GM12878 (cell line): Measurements from ENCODE around the gene INO80C. TPM values are rescaled to one million over a fixed set of nuclear protein-coding genes. Genes with fewer than 3 reads are reported as not detected.

Experiments
- ATAC-seq: fragments of 200-7000 bp; cut with Tn5 transposase; 3 replicates; pipeline ENCODE4 v1.9.1; 2020; ENCODE audit warnings: mild to moderate bottlenecking, moderate library complexity
- BruUV-seq: library from RNA; stranded (reverse); fragments of 400-500 nt; replicated peaks from 2 replicates; lab custom pipeline; 2021; lab: Mats Ljungman, UMichigan
- CTCF ChIA-PET: fragments of 300-600 bp; sonication (Branson Sonifier 250); formaldehyde crosslinking; extraction: SDS; loops from one replicate; lab custom pipeline; 2021; ENCODE audit warnings: inconsistent platforms; lab: Yijun Ruan, JAX
- POLR2A ChIA-PET: fragments of 350-600 bp; formaldehyde crosslinking; extraction: SDS; loops from one replicate; lab custom pipeline; 2021; ENCODE audit warnings: inconsistent platforms; lab: Charles Lee
- RAD21 ChIA-PET: fragments of 300-600 bp; sonication (Branson Sonifier 250); formaldehyde crosslinking; loops from one replicate; lab custom pipeline; 2023; ENCODE audit warnings: antibody characterized with exemption; ENCODE audit not compliant: unreplicated experiment; lab: Charles Lee
- SMC1A ChIA-PET: fragments of 300-600 bp; sonication (Branson Sonifier 250); formaldehyde crosslinking; loops from one replicate; lab custom pipeline; 2023; ENCODE audit not compliant: unreplicated experiment, uncharacterized antibody; lab: Charles Lee
- DNase-seq: peaks from one replicate; pipeline ENCODE4 v3.0.0-alpha.2; 2011; ENCODE audit warnings: low read depth, low spot score
- FAIRE-seq: peaks from 3 replicates; lab custom pipeline; 2011; peaks lifted over from hg19 to GRCh38; lab: Jason Lieb, UNC
- H2AFZ ChIP-seq: 2 replicates; pipeline ENCODE4 v1.6.0; 2011; ENCODE audit warnings: low read depth, low read length, control low read depth; ENCODE audit not compliant: control insufficient read depth
- H3K27ac ChIP-seq: 2 replicates; pipeline ENCODE4 v1.5.1; 2011; ENCODE audit warnings: control low read depth; ENCODE audit not compliant: control insufficient read depth, insufficient read depth
- H3K27me3 ChIP-seq, 2 experiments: replicated peaks in 1 of 2; 2 replicates each; pipeline versions ENCODE4 v1.6.0 to v1.6.1; 2011; ENCODE audit warnings: low read length in 1 of 2; ENCODE audit not compliant: control insufficient read depth in 2 of 2, insufficient read depth in 2 of 2
- H3K36me3 ChIP-seq, 2 experiments: 2 replicates each; pipeline ENCODE4 v1.5.1; 2011; ENCODE audit warnings: low read length in 1 of 2; ENCODE audit not compliant: control insufficient read depth in 2 of 2, insufficient read depth in 2 of 2
- H3K4me1 ChIP-seq: 2 replicates; pipeline ENCODE4 v1.6.1; 2011; ENCODE audit warnings: mild to moderate bottlenecking, low read length, moderate library complexity, mixed read lengths; ENCODE audit not compliant: control insufficient read depth, insufficient read depth
- H3K4me2 ChIP-seq: 2 replicates; pipeline ENCODE4 v1.6.0; 2011; ENCODE audit warnings: control low read depth; ENCODE audit not compliant: control insufficient read depth, insufficient read depth
- H3K4me3 ChIP-seq: fragments of 200-600 bp; sonication (generic); 2 replicates; pipeline ENCODE4 v1.5.1; 2016
- H3K79me2 ChIP-seq: 2 replicates; pipeline ENCODE4 v1.6.0; 2011; ENCODE audit warnings: low read length; ENCODE audit not compliant: control insufficient read depth, insufficient read depth
- H3K9ac ChIP-seq: 2 replicates; pipeline ENCODE4 v1.8.0; 2011; ENCODE audit warnings: low read length, control low read depth, mixed read lengths; ENCODE audit not compliant: control insufficient read depth, insufficient read depth
- H3K9me3 ChIP-seq: replicated peaks from 3 replicates; pipeline ENCODE4 v1.5.1; 2011; ENCODE audit warnings: mild to moderate bottlenecking, low read length; ENCODE audit not compliant: control insufficient read depth, insufficient read depth
- H4K20me1 ChIP-seq: 2 replicates; pipeline ENCODE4 v1.6.0; 2011; ENCODE audit not compliant: control insufficient read depth, insufficient read depth
- ATF7 ChIP-seq: fragments of 450-650 bp; IDR thresholded peaks from 2 replicates; pipeline ENCODE4 v1.6.1; 2016; ENCODE audit warnings: low read depth, mild to moderate bottlenecking
- FOXK2 ChIP-seq: fragments of 450-650 bp; IDR thresholded peaks from 2 replicates; pipeline ENCODE4 v1.6.1; 2017; ENCODE audit warnings: mild to moderate bottlenecking, moderate library complexity
- FOXM1 ChIP-seq: IDR thresholded peaks from 2 replicates; pipeline ENCODE4 v1.6.1; 2012; ENCODE audit warnings: low read depth, mild to moderate bottlenecking, inconsistent platforms, low read length, moderate library complexity
- KLF5 ChIP-seq: fragments of 450-650 bp; IDR thresholded peaks from 2 replicates; pipeline ENCODE4 v1.6.1; 2014; ENCODE audit warnings: mild to moderate bottlenecking; ENCODE audit not compliant: partially characterized antibody
- MEF2A ChIP-seq: IDR thresholded peaks from 2 replicates; pipeline ENCODE4 v1.6.1; 2011; ENCODE audit warnings: low read depth, mild to moderate bottlenecking, low read length, moderate library complexity; ENCODE audit not compliant: insufficient read depth
- MYB ChIP-seq: fragments of 150-350 bp; IDR thresholded peaks from 2 replicates; pipeline ENCODE4 v1.6.1; 2014; ENCODE audit warnings: mild to moderate bottlenecking, low read depth, low read length, borderline replicate concordance
- NFXL1 ChIP-seq: fragments of 450-650 bp; IDR thresholded peaks from 2 replicates; pipeline ENCODE4 v1.6.1; 2017; ENCODE audit warnings: antibody characterized with exemption, mild to moderate bottlenecking, borderline replicate concordance
- PML ChIP-seq: IDR thresholded peaks from 2 replicates; pipeline ENCODE4 v1.6.1; 2012; ENCODE audit warnings: low read length, inconsistent platforms
- SPI1 ChIP-seq: IDR thresholded peaks from 2 replicates; pipeline ENCODE4 v1.6.1; 2011; ENCODE audit warnings: low read depth, mild to moderate bottlenecking, low read length, moderate library complexity, borderline replicate concordance; ENCODE audit not compliant: insufficient read depth
- SREBF2 ChIP-seq: IDR thresholded peaks from 2 replicates; pipeline ENCODE4 v1.6.1; 2012; ENCODE audit warnings: mild to moderate bottlenecking, low read length
- TAF1 ChIP-seq: IDR thresholded peaks from 2 replicates; pipeline ENCODE4 v1.6.1; 2011; ENCODE audit warnings: mild to moderate bottlenecking, low read depth, low read length, borderline replicate concordance
- TBL1XR1 ChIP-seq: IDR thresholded peaks from 2 replicates; pipeline ENCODE4 v1.6.1; 2012; ENCODE audit warnings: low read depth, low read length, improper control_type of control experiment
- USF2 ChIP-seq: IDR thresholded peaks from 2 replicates; pipeline ENCODE4 v1.6.1; 2011; ENCODE audit warnings: low read depth, low read length, improper control_type of control experiment, borderline replicate concordance
- YBX1 ChIP-seq: fragments of 450-650 bp; IDR thresholded peaks from 2 replicates; pipeline ENCODE4 v1.6.1; 2016; ENCODE audit warnings: antibody characterized with exemption
- ZNF24 ChIP-seq: fragments of 450-650 bp; IDR thresholded peaks from 2 replicates; pipeline ENCODE4 v1.6.1; 2017; ENCODE audit warnings: antibody characterized with exemption, mild to moderate bottlenecking
- WGBS: methylation state at CpG from one replicate; pipeline ENCODE4 v1.1.6; 2016; ENCODE audit warnings: low lambda C conversion rate; ENCODE audit not compliant: insufficient replicate concordance, insufficient coverage; ENCODE audit errors: missing lambda C conversion rate; 5-methylcytosine and 5-hydroxymethylcytosine counted together
- in situ Hi-C: fragments of 300-500 bp; cut with MboI; formaldehyde crosslinking; loops from 9 replicates; pipeline ENCODE4 v1.14.3; 2018; ENCODE audit warnings: mixed read lengths
- intact Hi-C: fragments of 100-400 bp; cut with micrococcal nuclease; formaldehyde crosslinking; loops from one replicate; pipeline ENCODE4 v1.14.2; 2022; ENCODE audit not compliant: unreplicated experiment
- polyA plus RNA-seq, 11 experiments: library from polyadenylated mRNA; depleted of rRNA in 4 of 11; unstranded in 6 of 11; stranded (reverse) in 5 of 11; fragments of >200 nt; fragmentation: Nextera tagmentation in 4 of 11; fragmentation: Illumina TruSeq in 1 of 11; extraction: Ambion mirVana in 4 of 11; extraction: Trizol in 1 of 11; gene quantifications; 1 replicate in 1 of 11; 2 replicates in 10 of 11; pipeline versions ENCODE4 v1.2.1 to v1.2.3, GENCODE V29; 2011 to 2016; ENCODE audit warnings: inconsistent platforms in 2 of 11, missing spikeins in 2 of 11, low read depth in 1 of 11
- total RNA-seq, 4 experiments: library from RNA; depleted of rRNA in 3 of 4; stranded (reverse); fragments of >200 nt in 3 of 4; fragmentation: Illumina TruSeq in 1 of 4; extraction: Trizol in 1 of 4; gene quantifications; 2 replicates each; pipeline versions ENCODE4 v1.2.1 to v1.2.3, GENCODE V29; 2013 to 2021
- TF ChIP-seq, protein P1 (sequence below): fragments of 450-650 bp; formaldehyde crosslinking; IDR thresholded peaks from 2 replicates; pipeline ENCODE4 v1.5.0; 2022; ENCODE audit warnings: mild to moderate bottlenecking, missing genetic modification characterization
- TF ChIP-seq, protein P2 (sequence below): fragments of 450-650 bp; IDR thresholded peaks from 2 replicates; pipeline ENCODE4 v1.6.1; 2017; ENCODE audit warnings: low read depth, mild to moderate bottlenecking, moderate library complexity

Gene INO80C
- total and polyA plus RNA-seq, 10 of the 15 experiments (the other 5 are each of a cell fraction or from before 2014, with no cell fraction given): 9.9 to 43.2 (median 30.1) TPM

DNA sequence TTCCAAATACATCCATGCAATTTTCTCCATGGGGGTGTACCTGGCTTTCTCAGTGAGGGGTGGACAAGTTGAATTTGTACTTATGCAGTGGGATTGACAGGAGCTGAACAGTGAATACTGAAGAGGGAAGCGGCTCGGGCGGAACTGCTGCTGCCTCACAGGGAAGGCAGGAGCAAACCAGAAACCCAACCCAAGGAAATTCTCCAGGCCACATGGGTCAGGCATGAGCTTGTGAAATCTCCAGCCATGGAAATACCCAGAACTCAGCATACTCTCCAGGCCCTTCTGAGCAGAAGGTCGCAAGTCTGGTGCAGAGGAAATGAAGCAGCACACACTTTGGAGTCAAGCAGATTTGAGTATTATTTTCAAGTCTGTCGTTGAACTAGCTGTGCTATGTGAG lies 26.5 kb upstream of the INO80C start (continued):
- TF ChIP-seq, protein P1, sequence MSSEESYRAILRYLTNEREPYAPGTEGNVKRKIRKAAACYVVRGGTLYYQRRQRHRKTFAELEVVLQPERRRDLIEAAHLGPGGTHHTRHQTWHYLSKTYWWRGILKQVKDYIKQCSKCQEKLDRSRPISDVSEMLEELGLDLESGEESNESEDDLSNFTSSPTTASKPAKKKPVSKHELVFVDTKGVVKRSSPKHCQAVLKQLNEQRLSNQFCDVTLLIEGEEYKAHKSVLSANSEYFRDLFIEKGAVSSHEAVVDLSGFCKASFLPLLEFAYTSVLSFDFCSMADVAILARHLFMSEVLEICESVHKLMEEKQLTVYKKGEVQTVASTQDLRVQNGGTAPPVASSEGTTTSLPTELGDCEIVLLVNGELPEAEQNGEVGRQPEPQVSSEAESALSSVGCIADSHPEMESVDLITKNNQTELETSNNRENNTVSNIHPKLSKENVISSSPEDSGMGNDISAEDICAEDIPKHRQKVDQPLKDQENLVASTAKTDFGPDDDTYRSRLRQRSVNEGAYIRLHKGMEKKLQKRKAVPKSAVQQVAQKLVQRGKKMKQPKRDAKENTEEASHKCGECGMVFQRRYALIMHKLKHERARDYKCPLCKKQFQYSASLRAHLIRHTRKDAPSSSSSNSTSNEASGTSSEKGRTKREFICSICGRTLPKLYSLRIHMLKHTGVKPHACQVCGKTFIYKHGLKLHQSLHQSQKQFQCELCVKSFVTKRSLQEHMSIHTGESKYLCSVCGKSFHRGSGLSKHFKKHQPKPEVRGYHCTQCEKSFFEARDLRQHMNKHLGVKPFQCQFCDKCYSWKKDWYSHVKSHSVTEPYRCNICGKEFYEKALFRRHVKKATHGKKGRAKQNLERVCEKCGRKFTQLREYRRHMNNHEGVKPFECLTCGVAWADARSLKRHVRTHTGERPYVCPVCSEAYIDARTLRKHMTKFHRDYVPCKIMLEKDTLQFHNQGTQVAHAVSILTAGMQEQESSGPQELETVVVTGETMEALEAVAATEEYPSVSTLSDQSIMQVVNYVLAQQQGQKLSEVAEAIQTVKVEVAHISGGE: no peak
- TF ChIP-seq FOXK2 (no peak), ATF7 (no peak), ZNF24 (no peak), TBL1XR1 (no peak)

GRCh38 chr18:35522130-35522959 lies 24.6 kb upstream of the INO80C start:
- in situ Hi-C loops (no loop called here), intact Hi-C loops (no loop called here)
- Histone ChIP-seq H3K4me2 (no peak overlapping the region), H3K9ac (no peak overlapping the region), H3K9me3 (no peaks in the 10 kb centered on the region), H2AFZ (no peak overlapping the region), H3K27me3 (peaks cover 0 to 3% of the 10 kb centered on the region in 2 experiments; a peak in 2 of 4 replicates), H3K36me3 (no peaks in the 10 kb centered on the region), H3K4me1 (no peaks in the 10 kb centered on the region), H3K27ac (no peak overlapping the region), H3K79me2 (no peaks in the 10 kb centered on the region), H4K20me1 (no peaks in the 10 kb centered on the region), H3K4me3 (no peak overlapping the region)
- 100% methylated on average over 2 of the region's 2 CpGs for WGBS
- FAIRE-seq (no peak), DNase-seq (no peak), ATAC-seq (no peak)
- RAD21 ChIA-PET: no interaction called here
- no TSS peak for BruUV-seq
- CTCF ChIA-PET: interaction anchor here (1.1 to 1.5 kb wide), 2 partner anchors 19 to 136 kb away, joined by 3 to 4 read pairs; no protein-coding TSS in a partner anchor
- SMC1A ChIA-PET: interaction anchor here (0.8 to 2.6 kb wide), 6 partner anchors 10 to 112 kb away, joined by 3 to 13 read pairs (median 4); no protein-coding TSS in a partner anchor
- POLR2A ChIA-PET: interaction anchor here (0.6 to 0.7 kb wide), 3 partner anchors 37 to 1148 kb away, joined by 3 to 4 read pairs (median 3); no protein-coding TSS in a partner anchor
- TF ChIP-seq MEF2A: no peak
- no peak for TF ChIP-seq TAF1
- no peak for TF ChIP-seq PML
- no peak for TF ChIP-seq USF2
- TF ChIP-seq, protein P2, sequence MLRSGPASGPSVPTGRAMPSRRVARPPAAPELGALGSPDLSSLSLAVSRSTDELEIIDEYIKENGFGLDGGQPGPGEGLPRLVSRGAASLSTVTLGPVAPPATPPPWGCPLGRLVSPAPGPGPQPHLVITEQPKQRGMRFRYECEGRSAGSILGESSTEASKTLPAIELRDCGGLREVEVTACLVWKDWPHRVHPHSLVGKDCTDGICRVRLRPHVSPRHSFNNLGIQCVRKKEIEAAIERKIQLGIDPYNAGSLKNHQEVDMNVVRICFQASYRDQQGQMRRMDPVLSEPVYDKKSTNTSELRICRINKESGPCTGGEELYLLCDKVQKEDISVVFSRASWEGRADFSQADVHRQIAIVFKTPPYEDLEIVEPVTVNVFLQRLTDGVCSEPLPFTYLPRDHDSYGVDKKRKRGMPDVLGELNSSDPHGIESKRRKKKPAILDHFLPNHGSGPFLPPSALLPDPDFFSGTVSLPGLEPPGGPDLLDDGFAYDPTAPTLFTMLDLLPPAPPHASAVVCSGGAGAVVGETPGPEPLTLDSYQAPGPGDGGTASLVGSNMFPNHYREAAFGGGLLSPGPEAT: no peak
- TF ChIP-seq SREBF2: no peak
- no peak for TF ChIP-seq SPI1
- no peak for TF ChIP-seq NFXL1
- TF ChIP-seq KLF5: no peak
- no peak for TF ChIP-seq YBX1
- TF ChIP-seq FOXM1: no peak
- TF ChIP-seq MYB: no peak
